Fibroblast of lung (primary cell): ENCODE results near the gene COG5. TPM values are rescaled to one million over a fixed set of nuclear protein-coding genes. Genes with fewer than 3 reads are reported as not detected.

Source experiments
- DNase-seq, 2 donors: peaks; one replicate each; pipeline versions ENCODE4 v3.0.0 to v3.0.0-alpha.2; 2010; ENCODE audit warnings: low read depth in 2 of 2
- H2AFZ ChIP-seq: 2 replicates; pipeline ENCODE4 v1.5.1; 2012; ENCODE audit warnings: low read length, control low read depth, inconsistent platforms
- H3K27ac ChIP-seq: 2 replicates; pipeline ENCODE4 v1.5.1; 2011; ENCODE audit warnings: low read length, control low read depth; ENCODE audit not compliant: insufficient read depth
- H3K27me3 ChIP-seq: 2 replicates; pipeline ENCODE4 v1.5.1; 2011; ENCODE audit warnings: mild to moderate bottlenecking, low read length; ENCODE audit not compliant: control insufficient read depth, insufficient read depth
- H3K36me3 ChIP-seq: 2 replicates; pipeline ENCODE4 v1.5.1; 2011; ENCODE audit warnings: low read length; ENCODE audit not compliant: control insufficient read depth, insufficient read depth
- H3K4me1 ChIP-seq: 2 replicates; pipeline ENCODE4 v1.5.1; 2011; ENCODE audit warnings: low read length; ENCODE audit not compliant: control insufficient read depth, insufficient read depth; ENCODE audit errors: extremely low read depth
- H3K4me2 ChIP-seq: 2 replicates; pipeline ENCODE4 v1.5.1; 2011; ENCODE audit warnings: low read length, control low read depth; ENCODE audit not compliant: insufficient read depth; ENCODE audit errors: extremely low read depth
- H3K4me3 ChIP-seq, 4 experiments: fragments of 200-600 bp in 1 of 4; sonication (generic) in 1 of 4; replicated peaks in 1 of 4; 2 replicates each; pipeline ENCODE4 v1.5.1; 2011 to 2016; ENCODE audit warnings: low read length in 4 of 4, low read depth in 3 of 4, mild to moderate bottlenecking in 3 of 4, control low read depth in 2 of 4, inconsistent platforms in 1 of 4, mixed read lengths in 1 of 4; ENCODE audit not compliant: insufficient read depth in 1 of 4; ENCODE audit errors: control extremely low read depth in 1 of 4
- H3K79me2 ChIP-seq: 2 replicates; pipeline ENCODE4 v1.5.1; 2012; ENCODE audit warnings: mild to moderate bottlenecking, low read length, inconsistent platforms; ENCODE audit not compliant: control insufficient read depth, insufficient read depth
- H3K9ac ChIP-seq: 2 replicates; pipeline ENCODE4 v1.5.1; 2011; ENCODE audit warnings: mild to moderate bottlenecking, low read length, control low read depth; ENCODE audit not compliant: insufficient read depth
- H3K9me3 ChIP-seq: 2 replicates; pipeline ENCODE4 v1.5.1; 2012; ENCODE audit warnings: low read depth, low read length; ENCODE audit not compliant: control insufficient read depth, insufficient read depth
- H4K20me1 ChIP-seq: 2 replicates; pipeline ENCODE4 v1.5.1; 2011; ENCODE audit warnings: low read length; ENCODE audit not compliant: control insufficient read depth, insufficient read depth; ENCODE audit errors: extremely low read depth
- CTCF ChIP-seq, 2 donors: IDR thresholded peaks in 1 of 2; conservative IDR thresholded peaks in 1 of 2; 1 replicate in 1 of 2; 2 replicates in 1 of 2; pipeline ENCODE4 v1.5.1; 2011 to 2012; ENCODE audit warnings: low read length in 2 of 2, control low read depth in 1 of 2, inconsistent platforms in 1 of 2, low read depth in 1 of 2, mild to moderate bottlenecking in 1 of 2
- EZH2 ChIP-seq: IDR thresholded peaks from 2 replicates; pipeline ENCODE4 v1.5.1; 2012; ENCODE audit warnings: low read length, control low read depth, mild to moderate bottlenecking; ENCODE audit errors: missing control alignments
- polyA plus RNA-seq, 2 donors: library from polyadenylated mRNA; depleted of rRNA in 1 of 2; stranded (reverse) in 1 of 2; unstranded in 1 of 2; fragments of >200 nt; gene quantifications; 2 replicates each; pipeline ENCODE4 v1.2.1, GENCODE V29; 2011 to 2012; ENCODE audit warnings: missing spikeins in 1 of 2
- total RNA-seq: library from RNA; depleted of rRNA; stranded (reverse); fragments of >200 nt; gene quantifications from 2 replicates; pipeline ENCODE4 v1.2.1, GENCODE V29; 2014

COG5 gene
- total and polyA plus RNA-seq, 2 donors (not counting 1 experiment from before 2014, with no cell fraction given): 34.5 to 40.3 TPM

GRCh38 chr7:107354640-107355039 lies 209.1 kb downstream of the COG5 start:
- Histone ChIP-seq H3K27me3 (no peaks in the 10 kb centered on the region), H3K27ac (no peak overlapping the region), H4K20me1 (no peaks in the 10 kb centered on the region), H2AFZ (no peak overlapping the region), H3K4me1 (no peaks in the 10 kb centered on the region), H3K9ac (no peak overlapping the region), H3K36me3 (no peaks in the 10 kb centered on the region), H3K4me3 (no peak overlapping the region), H3K79me2 (no peaks in the 10 kb centered on the region), H3K9me3 (no peaks in the 10 kb centered on the region), H3K4me2 (no peak overlapping the region)
- TF ChIP-seq EZH2 (no peak), CTCF (conservative IDR thresholded peaks at IDR 0.05 in 1 of 2, IDR thresholded peaks at IDR 0.05 in 1 of 2; ENCODE audit: low read depth in 1 of 2, low read length in 2 of 2) (no peak)
- no peak for DNase-seq

- H4K20me1 ChIP-seq: no peaks in the 10 kb centered on the region
- no peak overlapping the region for H3K27ac ChIP-seq
- no peaks in the 10 kb centered on the region for H3K9me3 ChIP-seq
- no peaks in the 10 kb centered on the region for H3K4me1 ChIP-seq
- H3K27me3 ChIP-seq: no peaks in the 10 kb centered on the region
- TF ChIP-seq CTCF (conservative IDR thresholded peaks at IDR 0.05 in 1 of 2, IDR thresholded peaks at IDR 0.05 in 1 of 2; ENCODE audit: low read depth in 1 of 2, low read length in 2 of 2) (no peak), EZH2 (no peak)
- no peak overlapping the region for H3K4me3 ChIP-seq
- H2AFZ ChIP-seq: no peak overlapping the region
- no peaks in the 10 kb centered on the region for H3K36me3 ChIP-seq
- no peak overlapping the region for H3K9ac ChIP-seq
- H3K4me2 ChIP-seq: no peak overlapping the region
- DNase-seq: peak in 1 of 2 donors; percentile 48
- H3K79me2 ChIP-seq: no peaks in the 10 kb centered on the region
Measured at GRCh38 chr7:107353701-107354100, 210.0 kb downstream of the COG5 start.

- no peaks in the 10 kb centered on the region for H3K9me3 ChIP-seq
- no peak overlapping the region for H3K4me3 ChIP-seq
- H2AFZ ChIP-seq: no peak overlapping the region
- no peaks in the 10 kb centered on the region for H3K4me1 ChIP-seq
- no peaks in the 10 kb centered on the region for H3K36me3 ChIP-seq
- no peak overlapping the region for H3K4me2 ChIP-seq
- no peak for DNase-seq
- TF ChIP-seq EZH2 (no peak), CTCF (conservative IDR thresholded peaks at IDR 0.05 in 1 of 2, IDR thresholded peaks at IDR 0.05 in 1 of 2; ENCODE audit: low read depth in 1 of 2, low read length in 2 of 2) (no peak)
- no peak overlapping the region for H3K27ac ChIP-seq
- no peaks in the 10 kb centered on the region for H4K20me1 ChIP-seq
- H3K9ac ChIP-seq: no peak overlapping the region
- no peaks in the 10 kb centered on the region for H3K79me2 ChIP-seq
- no peaks in the 10 kb centered on the region for H3K27me3 ChIP-seq
Measured at GRCh38 chr7:107345898-107346297, 217.8 kb downstream of the COG5 start.
